ENCODE results near the gene DNAJC7. TPM values are rescaled to one million over a fixed set of nuclear protein-coding genes. Genes with fewer than 3 reads are reported as not detected.

DNAJC7 gene
- total RNA-seq, 1 experiment from 2014 or later = 94.6 TPM

- CTCF ChIA-PET = interaction anchor here (0.5 kb wide), 1 partner anchor 45 kb away, joined by 3 read pairs; no protein-coding TSS in a partner anchor
- Histone ChIP-seq H3K4me3 (ENCODE audit: low read depth, low read length, poor library complexity, severe bottlenecking) (no peak overlapping the region), H3K4me1 (ENCODE audit: insufficient read depth, low read length, poor library complexity, severe bottlenecking) (no peaks in the 10 kb centered on the region), H3K27me3 (replicated peaks; ENCODE audit: insufficient read depth, low read depth, low read length, poor library complexity) (no peaks in the 10 kb centered on the region), H3K36me3 (ENCODE audit: insufficient read depth, low read length, poor library complexity, severe bottlenecking) (no peaks in the 10 kb centered on the region), H3K27ac (ENCODE audit: low read depth, low read length, poor library complexity, severe bottlenecking) (no peak overlapping the region), H3K9me3 (ENCODE audit: low read depth, low read length, poor library complexity, severe bottlenecking) (no peaks in the 10 kb centered on the region)
- no peak for DNase-seq (ENCODE audit: low spot score)
- no TSS peak for BruUV-seq (replicated peaks)
- TF ChIP-seq CTCF (conservative IDR thresholded peaks at IDR 0.05; ENCODE audit: low read depth, low read length) (no peak), EZH2 (IDR thresholded peaks at IDR 0.05; ENCODE audit: borderline replicate concordance, low read depth, low read length, poor library complexity, severe bottlenecking) (no peak)
- POLR2A ChIA-PET (ENCODE audit: low non-redundant PET) = no interaction called here
- intact Hi-C loops (cut with micrococcal nuclease; ENCODE audit: unreplicated experiment) = no loop called here
These were observed 22.8 kb upstream of the DNAJC7 start for GRCh38 chr17:42039794-42040763.

DNA sequence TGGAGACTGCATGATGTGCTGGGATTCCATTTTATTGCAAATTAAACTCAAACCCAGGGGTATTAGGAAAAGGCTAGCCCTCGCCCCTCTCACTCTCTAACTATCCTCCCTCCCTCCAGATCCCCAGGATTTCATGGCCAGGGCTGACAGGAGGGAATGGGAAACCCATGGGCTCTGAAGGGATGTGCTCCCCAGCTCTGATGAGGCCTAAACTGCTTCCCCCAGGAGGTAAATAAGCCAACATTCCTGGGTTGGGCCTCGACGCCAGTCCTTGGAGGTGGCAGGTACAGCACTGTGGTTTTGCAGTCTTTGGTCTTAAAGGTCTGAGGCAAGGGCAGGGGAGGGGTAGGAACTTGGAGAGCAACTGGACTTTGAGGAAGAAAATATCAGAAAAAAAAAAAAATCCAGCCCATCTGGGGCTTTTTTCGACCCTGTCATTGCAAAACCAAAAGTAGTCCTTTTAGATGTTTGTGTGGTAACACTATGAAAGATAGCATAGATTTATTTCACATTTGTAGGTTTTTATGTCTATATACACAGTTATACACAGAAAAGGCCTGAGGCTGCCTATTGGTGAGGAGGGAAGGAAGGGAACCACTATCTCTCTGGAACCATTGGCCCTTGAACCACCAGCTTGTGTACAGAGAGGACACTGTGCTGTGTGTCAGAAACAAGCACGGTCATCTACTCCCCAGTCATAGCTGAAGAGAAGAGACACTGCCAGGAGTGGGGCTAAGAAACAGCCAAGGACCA, 21.2 kb upstream of the DNAJC7 start:
- no peak overlapping the region for H3K4me3 ChIP-seq (ENCODE audit: low read depth, low read length, poor library complexity, severe bottlenecking)
- no peaks in the 10 kb centered on the region for H3K27me3 ChIP-seq (replicated peaks; ENCODE audit: insufficient read depth, low read depth, low read length, poor library complexity)
- no peaks in the 10 kb centered on the region for H3K36me3 ChIP-seq (ENCODE audit: insufficient read depth, low read length, poor library complexity, severe bottlenecking)
- no peak for TF ChIP-seq EZH2 (IDR thresholded peaks at IDR 0.05; ENCODE audit: borderline replicate concordance, low read depth, low read length, poor library complexity, severe bottlenecking)
- no peak for TF ChIP-seq CTCF (conservative IDR thresholded peaks at IDR 0.05; ENCODE audit: low read depth, low read length)
- H3K27ac ChIP-seq (ENCODE audit: low read depth, low read length, poor library complexity, severe bottlenecking) = no peak overlapping the region
- ChIA-PET CTCF (no interaction called here), POLR2A (ENCODE audit: low non-redundant PET) (no interaction called here)
- H3K9me3 ChIP-seq (ENCODE audit: low read depth, low read length, poor library complexity, severe bottlenecking) = no peaks in the 10 kb centered on the region
- no peak for DNase-seq (ENCODE audit: low spot score)
- intact Hi-C loops (cut with micrococcal nuclease; ENCODE audit: unreplicated experiment) = no loop called here
- H3K4me1 ChIP-seq (ENCODE audit: insufficient read depth, low read length, poor library complexity, severe bottlenecking) = no peaks in the 10 kb centered on the region
- BruUV-seq (replicated peaks) = no TSS peak

- H3K4me3 ChIP-seq (ENCODE audit: low read depth, low read length, poor library complexity, severe bottlenecking) = no peak overlapping the region
- DNase-seq (ENCODE audit: low spot score) = no peak
- H3K36me3 ChIP-seq (ENCODE audit: insufficient read depth, low read length, poor library complexity, severe bottlenecking) = no peaks in the 10 kb centered on the region
- TF ChIP-seq EZH2 (IDR thresholded peaks at IDR 0.05; ENCODE audit: borderline replicate concordance, low read depth, low read length, poor library complexity, severe bottlenecking) (no peak), CTCF (conservative IDR thresholded peaks at IDR 0.05; ENCODE audit: low read depth, low read length) (no peak)
- ChIA-PET CTCF (interaction anchor here (0.7 kb wide), 1 partner anchor 14 kb away, joined by 3 read pairs; no protein-coding TSS in a partner anchor), POLR2A (ENCODE audit: low non-redundant PET) (no interaction called here)
- H3K9me3 ChIP-seq (ENCODE audit: low read depth, low read length, poor library complexity, severe bottlenecking) = no peaks in the 10 kb centered on the region
- intact Hi-C loops (cut with micrococcal nuclease; ENCODE audit: unreplicated experiment) = no loop called here
- BruUV-seq (replicated peaks) = no TSS peak
- H3K27me3 ChIP-seq (replicated peaks; ENCODE audit: insufficient read depth, low read depth, low read length, poor library complexity) = no peaks in the 10 kb centered on the region
- H3K27ac ChIP-seq (ENCODE audit: low read depth, low read length, poor library complexity, severe bottlenecking) = no peak overlapping the region
- H3K4me1 ChIP-seq (ENCODE audit: insufficient read depth, low read length, poor library complexity, severe bottlenecking) = no peaks in the 10 kb centered on the region
These were observed 16.8 kb upstream of the DNAJC7 start for GRCh38 chr17:42034059-42034458.

All from A673 (cell line).